ENCODE results near the gene EPS8L2. TPM values are rescaled to one million over a fixed set of nuclear protein-coding genes. Genes with fewer than 3 reads are reported as not detected.

The EPS8L2 gene
- total RNA-seq, 4 donors from 2014 or later = 29.1 to 48.0 (median 32.7) TPM

DNA sequence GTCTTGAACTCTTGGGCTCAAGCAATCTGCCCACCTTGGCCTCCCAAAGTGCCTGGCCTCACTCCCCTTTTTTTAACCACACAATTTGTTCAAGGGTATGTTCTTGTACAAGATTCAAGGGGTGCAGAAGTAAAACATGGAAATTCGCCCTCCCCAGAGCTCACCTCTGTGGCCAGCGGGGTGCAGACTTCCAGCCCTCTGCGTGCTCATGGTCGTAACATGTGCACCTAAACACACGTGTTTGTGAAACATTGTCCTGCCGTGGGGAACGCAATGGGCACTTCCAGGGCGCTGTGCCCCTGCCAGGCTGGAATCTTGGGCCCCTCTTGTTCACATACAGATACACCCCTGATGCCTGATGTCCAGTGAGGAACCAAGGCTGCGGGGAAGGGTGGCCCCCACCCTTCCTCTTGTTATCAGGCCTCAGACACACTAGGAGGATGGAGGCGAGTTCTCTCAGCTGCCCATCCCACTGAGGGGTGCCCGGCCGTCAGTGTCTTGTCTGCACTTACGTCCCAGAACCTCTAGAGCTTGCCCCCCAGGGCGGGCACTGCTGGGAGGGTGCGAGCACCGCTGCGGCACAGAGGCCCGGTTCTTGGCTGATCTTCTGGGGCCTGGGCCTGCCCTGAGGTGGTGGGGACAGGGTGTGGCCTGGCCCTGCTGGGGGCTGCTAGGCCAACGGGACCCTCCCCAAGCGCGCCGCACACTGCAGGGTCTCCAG, 4.1 kb upstream of the EPS8L2 start:
- Histone ChIP-seq H3K4me1 (peaks cover 0 to 73% (median 44%) of the 10 kb centered on the region in 4 donors), H3K9me3 (no peaks in the 10 kb centered on the region), H3K4me3 (no peak overlapping the region), H3K27ac (peak overlapping the region in 3 of 4 donors; percentile 61 to 81 (median 74)), H3K27me3 (no peaks in the 10 kb centered on the region), H3K36me3 (peaks cover 0 to 55% (median 0%) of the 10 kb centered on the region in 3 donors)
- TF ChIP-seq EP300 (IDR thresholded peaks at IDR 0.05) = no peak
- TF ChIP-seq, protein P1, sequence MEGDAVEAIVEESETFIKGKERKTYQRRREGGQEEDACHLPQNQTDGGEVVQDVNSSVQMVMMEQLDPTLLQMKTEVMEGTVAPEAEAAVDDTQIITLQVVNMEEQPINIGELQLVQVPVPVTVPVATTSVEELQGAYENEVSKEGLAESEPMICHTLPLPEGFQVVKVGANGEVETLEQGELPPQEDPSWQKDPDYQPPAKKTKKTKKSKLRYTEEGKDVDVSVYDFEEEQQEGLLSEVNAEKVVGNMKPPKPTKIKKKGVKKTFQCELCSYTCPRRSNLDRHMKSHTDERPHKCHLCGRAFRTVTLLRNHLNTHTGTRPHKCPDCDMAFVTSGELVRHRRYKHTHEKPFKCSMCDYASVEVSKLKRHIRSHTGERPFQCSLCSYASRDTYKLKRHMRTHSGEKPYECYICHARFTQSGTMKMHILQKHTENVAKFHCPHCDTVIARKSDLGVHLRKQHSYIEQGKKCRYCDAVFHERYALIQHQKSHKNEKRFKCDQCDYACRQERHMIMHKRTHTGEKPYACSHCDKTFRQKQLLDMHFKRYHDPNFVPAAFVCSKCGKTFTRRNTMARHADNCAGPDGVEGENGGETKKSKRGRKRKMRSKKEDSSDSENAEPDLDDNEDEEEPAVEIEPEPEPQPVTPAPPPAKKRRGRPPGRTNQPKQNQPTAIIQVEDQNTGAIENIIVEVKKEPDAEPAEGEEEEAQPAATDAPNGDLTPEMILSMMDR (IDR thresholded peaks at IDR 0.05) = no peak
- no peak for TF ChIP-seq POLR2A (IDR thresholded peaks at IDR 0.05)
- no peak for DNase-seq (ENCODE audit: low spot score in 2 of 2)
- WGBS, 2 donors = 84 to 87% methylated on average over 21 to 22 of the region's 22 CpGs

DNA sequence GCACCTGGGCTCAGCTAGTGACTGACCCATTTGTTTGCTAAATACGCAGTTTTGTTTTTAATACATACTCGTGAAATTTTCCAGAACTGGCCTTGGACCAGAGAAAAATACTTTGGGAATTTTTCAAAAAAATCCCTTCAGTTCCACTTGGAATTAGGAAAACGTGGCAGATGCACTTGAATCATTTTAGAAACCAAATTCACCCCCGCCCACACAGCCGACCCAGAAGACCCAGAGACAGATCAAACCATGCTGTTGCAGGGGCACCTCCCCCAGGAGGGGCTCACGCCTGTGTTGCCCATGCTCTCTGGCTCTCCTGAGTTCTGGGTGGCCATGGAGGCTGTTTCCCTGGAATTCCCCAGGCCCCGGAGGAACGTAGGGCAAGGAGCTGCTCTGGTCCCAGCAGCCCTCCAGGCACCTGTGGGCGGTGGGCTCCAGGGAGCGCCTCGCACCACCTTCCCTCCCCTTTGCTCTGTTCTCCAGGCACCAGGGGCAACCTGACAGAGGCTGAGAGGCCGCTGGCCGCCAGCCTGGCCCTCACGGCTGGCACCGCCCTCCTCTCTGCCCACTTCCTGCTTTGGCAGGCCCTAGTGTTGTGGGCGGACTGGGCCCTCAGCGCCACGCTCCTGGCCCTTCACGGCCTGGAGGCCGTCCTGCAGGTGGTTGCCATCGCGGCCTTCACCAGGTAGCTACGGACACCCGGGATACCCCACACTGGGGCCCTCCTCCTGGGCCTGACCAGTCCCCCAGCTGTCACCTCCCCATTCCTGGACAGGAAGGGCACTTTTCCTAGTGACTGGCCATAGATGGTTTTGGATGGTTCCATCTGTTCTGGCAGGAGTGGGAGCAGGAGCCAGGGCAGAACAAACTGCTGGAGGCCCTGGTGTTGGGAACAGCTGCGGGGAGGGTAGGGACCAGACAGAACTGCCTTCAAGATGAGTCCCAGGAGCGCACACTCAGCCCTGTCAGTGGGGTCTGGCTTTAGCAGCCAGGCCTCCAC, 3.3 kb upstream of the EPS8L2 start:
- Histone ChIP-seq H3K36me3 (peaks cover 0 to 55% (median 0%) of the 10 kb centered on the region in 3 donors), H3K27me3 (no peaks in the 10 kb centered on the region), H3K27ac (peak overlapping the region in 3 of 4 donors; percentile 61 to 81 (median 74)), H3K4me1 (peaks cover 0 to 73% (median 42%) of the 10 kb centered on the region in 4 donors), H3K4me3 (no peak overlapping the region), H3K9me3 (no peaks in the 10 kb centered on the region)
- 60 to 67% methylated on average over 24 to 26 of the region's 26 CpGs for WGBS, 2 donors
- no peak for DNase-seq (ENCODE audit: low spot score in 2 of 2)
- TF ChIP-seq POLR2A (IDR thresholded peaks at IDR 0.05) = no peak
- no peak for TF ChIP-seq EP300 (IDR thresholded peaks at IDR 0.05)
- TF ChIP-seq, protein P1 (IDR thresholded peaks at IDR 0.05) = no peak

DNA sequence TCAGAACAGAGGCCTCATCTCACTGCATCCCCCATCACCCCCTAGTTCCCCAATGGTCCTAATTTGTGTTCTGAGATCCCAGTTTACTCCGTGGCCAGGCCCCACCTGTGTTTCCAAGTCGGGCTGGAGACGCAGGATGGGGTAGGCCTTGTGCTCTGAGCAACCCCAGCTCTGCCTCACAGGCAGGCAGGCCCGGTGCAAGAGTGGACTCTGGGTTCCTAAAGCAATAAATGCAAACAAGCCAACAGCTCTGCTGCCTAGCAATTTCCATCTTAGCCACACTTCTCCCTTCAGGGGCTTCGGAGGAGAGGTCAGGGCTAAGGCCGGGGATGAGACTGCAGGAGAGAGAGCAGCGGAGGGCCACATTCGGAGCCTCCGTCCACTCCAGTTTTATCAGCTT, 2.5 kb upstream of the EPS8L2 start:
- DNase-seq (ENCODE audit: low spot score in 2 of 2) = no peak
- 78 to 83% methylated on average over 9 of the region's 9 CpGs for WGBS, 2 donors
- TF ChIP-seq, protein P1 (IDR thresholded peaks at IDR 0.05) = no peak
- no peak for TF ChIP-seq EP300 (IDR thresholded peaks at IDR 0.05)
- no peak for TF ChIP-seq POLR2A (IDR thresholded peaks at IDR 0.05)
- peaks cover 0 to 3% of the 10 kb centered on the region in 2 donors for H3K27me3 ChIP-seq
- peaks cover 0 to 73% (median 39%) of the 10 kb centered on the region in 4 donors for H3K4me1 ChIP-seq
- H3K4me3 ChIP-seq = no peak overlapping the region
- no peaks in the 10 kb centered on the region for H3K9me3 ChIP-seq
- H3K27ac ChIP-seq = peak overlapping the region in 3 of 4 donors; percentile 74 to 90 (median 81)
- H3K36me3 ChIP-seq = peaks cover 0 to 53% (median 0%) of the 10 kb centered on the region in 3 donors

DNA sequence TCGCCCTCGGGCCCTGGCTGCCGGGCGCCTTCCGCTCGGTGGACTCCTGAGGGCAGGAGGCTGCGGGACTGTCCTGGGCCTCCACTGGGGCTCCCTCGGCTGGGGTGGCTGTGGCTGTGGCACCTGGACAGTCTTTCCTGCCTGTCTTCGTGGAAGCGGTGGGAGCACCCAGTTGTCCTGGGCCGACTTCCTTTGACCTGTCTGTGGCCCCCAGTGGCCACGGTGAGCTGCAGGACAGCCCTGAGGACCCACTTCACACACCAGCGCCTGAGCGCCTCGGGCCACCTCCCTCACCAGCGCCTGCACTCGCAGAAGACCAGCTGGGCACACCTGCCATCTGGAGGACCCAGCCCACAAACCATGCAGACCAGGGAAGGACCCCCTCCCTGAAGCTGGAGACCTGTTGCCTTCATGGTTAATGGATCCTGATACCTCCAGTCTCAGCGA, 1.8 kb upstream of the EPS8L2 start:
- Histone ChIP-seq H3K27ac (peak overlapping the region in 3 of 4 donors; percentile 81 to 94 (median 90)), H3K27me3 (peaks cover 0 to 4% of the 10 kb centered on the region in 2 donors), H3K9me3 (no peaks in the 10 kb centered on the region), H3K36me3 (peaks cover 0 to 45% (median 0%) of the 10 kb centered on the region in 3 donors), H3K4me3 (no peak overlapping the region), H3K4me1 (peaks cover 0 to 70% (median 39%) of the 10 kb centered on the region in 4 donors)
- 86 to 90% methylated on average over 17 to 18 of the region's 18 CpGs for WGBS, 2 donors
- TF ChIP-seq POLR2A (IDR thresholded peaks at IDR 0.05) (no peak), EP300 (IDR thresholded peaks at IDR 0.05) (no peak)
- TF ChIP-seq, protein P1 (IDR thresholded peaks at IDR 0.05) = no peak
- no peak for DNase-seq (ENCODE audit: low spot score in 2 of 2)
